GM19395 (cell line): ENCODE results near the gene PLPP7.

Experiments used
- ATAC-seq: cut with Tn5 transposase; IDR thresholded peaks from one replicate; pipeline ENCODE4 v1.9.1; 2021; ENCODE audit warnings: mild to moderate bottlenecking, moderate library complexity; ENCODE audit not compliant: unreplicated experiment

PLPP7 gene

GRCh38 chr9:131280660-131281059, 8.9 kb upstream of the PLPP7 start:
- no peak for ATAC-seq

GRCh38 chr9:131281119-131281965, 8.2 kb upstream of the PLPP7 start:
- ATAC-seq, result no peak

DNA sequence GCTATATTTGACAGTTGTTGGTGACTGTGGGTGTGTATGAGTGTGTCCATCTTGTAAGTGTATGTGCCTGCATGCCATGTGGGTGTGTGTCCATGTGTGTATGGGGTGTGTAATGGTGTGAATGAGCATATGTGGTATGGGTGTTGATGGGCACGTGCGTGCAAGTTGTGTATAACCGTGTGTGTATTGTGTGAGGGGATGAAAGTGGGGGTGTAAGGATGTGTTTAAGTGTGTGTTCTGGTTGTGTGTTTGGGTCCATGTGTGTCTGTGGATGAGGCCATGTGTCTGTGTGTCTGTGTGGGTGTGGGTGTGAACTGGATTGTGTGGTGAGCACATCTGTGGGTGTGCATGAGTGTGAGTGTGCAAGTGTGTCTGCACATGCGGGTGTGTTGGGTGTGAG, 7.3 kb upstream of the PLPP7 start:
- ATAC-seq, result no peak

- no peak for ATAC-seq
These were observed 6.7 kb upstream of the PLPP7 start for GRCh38 chr9:131282688-131283422.

DNA sequence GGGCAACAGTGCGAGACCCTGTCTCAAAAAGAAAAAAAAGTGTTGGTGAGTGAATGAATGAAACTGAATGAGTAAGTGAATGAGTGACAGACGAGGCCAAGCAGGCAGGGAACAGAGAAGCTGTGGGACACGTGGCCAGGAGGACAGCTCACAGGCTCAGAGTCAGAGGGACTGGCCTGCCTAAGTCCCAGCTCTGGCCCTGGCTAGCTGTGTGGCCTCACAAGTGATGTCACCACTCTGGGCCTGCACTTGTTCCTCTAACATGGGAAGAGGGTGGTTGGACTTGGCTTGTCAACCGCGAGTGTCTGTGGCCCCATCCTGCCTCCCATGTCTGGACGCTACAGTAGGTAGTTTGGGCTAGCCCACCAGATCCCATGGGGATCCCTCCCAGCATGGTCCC, 4.7 kb upstream of the PLPP7 start:
- ATAC-seq, result no peak

- ATAC-seq, result no peak
These were observed 2.2 kb upstream of the PLPP7 start for GRCh38 chr9:131287359-131287758.

DNA sequence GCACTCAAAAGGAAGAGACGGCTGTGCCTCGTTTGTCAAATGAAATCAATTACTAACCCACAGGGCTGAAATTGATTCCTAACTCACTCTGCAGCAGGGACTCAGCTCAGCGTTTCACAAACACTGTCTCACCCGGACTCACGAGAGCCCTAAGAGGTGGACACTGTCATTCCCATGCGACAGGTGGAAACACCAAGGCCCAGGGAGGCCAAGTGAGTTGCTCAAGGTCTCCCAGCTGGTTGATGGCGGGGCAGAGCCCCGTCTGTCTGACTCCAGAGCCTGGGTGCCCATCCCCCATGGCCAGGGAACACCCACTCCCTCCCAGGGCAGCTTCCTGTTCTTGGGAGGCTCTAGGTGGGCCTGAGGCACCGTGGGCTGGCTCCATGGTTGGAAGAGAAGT, 1.3 kb upstream of the PLPP7 start:
- no peak for ATAC-seq

GRCh38 chr9:131290036-131290766, 678 bp downstream of the PLPP7 start:
- ATAC-seq, result no peak

DNA sequence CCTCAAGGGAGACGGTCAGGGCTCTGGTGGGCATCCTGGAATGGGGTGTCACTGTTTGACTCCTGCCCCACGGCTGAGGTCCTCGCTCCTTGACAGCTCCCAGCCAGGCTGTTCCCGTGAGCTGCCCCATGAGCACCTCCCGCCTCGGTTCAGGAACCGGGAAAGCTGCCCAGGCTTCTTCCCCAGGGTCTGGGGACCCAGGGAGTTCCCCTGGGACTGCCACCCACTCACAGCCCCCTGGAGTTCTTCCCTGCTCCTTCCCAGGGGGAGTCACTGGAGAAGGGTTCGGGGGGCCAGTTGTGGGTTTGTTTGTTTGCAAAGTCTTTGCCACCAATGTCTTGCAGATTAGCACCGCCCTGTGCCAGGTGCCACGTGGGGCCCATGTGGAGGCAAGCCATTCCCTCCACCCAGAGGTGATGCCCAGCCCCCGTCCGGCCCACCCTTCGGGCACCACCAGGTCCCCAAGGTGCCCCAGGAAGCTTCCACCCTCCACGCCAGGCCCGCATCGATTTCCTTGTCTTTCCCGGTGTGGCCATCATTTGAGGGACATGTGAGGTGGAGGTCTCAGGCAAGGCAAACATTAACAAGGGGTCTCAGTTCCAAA, 1.3 kb downstream of the PLPP7 start:
- no peak for ATAC-seq

DNA sequence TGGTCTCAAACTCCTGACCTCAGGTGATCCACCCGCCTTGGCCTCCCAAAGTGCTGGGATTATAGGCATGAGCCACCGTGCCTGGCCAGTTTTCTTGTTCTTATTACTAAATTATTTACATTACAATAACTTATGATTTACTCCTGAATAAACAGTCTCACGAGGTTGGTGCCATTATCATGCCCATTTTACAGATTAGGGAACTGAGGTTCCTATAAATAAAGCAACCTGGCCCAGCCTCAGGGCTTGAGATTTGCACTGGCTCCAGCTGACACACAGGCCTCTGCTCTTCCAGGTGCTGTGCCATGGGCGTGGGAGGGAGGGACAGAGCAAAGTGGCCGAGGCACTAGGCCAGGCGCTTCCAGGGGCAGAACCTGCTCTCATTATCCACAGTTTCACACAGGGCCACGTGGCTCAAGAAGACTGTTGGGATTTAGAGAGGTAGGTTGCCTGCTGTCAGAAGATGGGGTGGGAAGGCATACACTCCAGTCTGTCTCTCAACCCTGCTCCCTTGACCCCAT, 2.3 kb downstream of the PLPP7 start:
- no peak for ATAC-seq

DNA sequence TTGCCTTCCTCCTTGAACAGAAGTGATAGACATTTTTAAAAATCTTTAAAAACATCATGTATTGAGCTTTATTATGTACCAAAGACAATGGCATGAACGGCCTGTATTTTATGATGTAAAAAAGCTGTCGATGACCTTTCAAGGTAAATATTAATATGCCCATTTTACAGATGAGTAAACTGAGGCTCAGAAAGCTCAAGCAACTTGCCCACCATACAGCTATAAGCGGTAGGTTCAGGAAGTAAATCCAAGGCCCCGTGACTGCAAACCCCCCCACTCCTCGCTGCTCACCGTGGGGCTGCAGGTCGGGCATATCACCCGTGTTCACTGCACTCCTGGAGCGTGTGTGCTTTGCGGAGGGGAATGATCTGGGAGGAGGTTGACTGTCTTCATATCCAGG, 3.4 kb downstream of the PLPP7 start:
- ATAC-seq, result no peak

- ATAC-seq, result no peak
These were observed 6.9 kb downstream of the PLPP7 start for GRCh38 chr9:131296460-131296859.

DNA sequence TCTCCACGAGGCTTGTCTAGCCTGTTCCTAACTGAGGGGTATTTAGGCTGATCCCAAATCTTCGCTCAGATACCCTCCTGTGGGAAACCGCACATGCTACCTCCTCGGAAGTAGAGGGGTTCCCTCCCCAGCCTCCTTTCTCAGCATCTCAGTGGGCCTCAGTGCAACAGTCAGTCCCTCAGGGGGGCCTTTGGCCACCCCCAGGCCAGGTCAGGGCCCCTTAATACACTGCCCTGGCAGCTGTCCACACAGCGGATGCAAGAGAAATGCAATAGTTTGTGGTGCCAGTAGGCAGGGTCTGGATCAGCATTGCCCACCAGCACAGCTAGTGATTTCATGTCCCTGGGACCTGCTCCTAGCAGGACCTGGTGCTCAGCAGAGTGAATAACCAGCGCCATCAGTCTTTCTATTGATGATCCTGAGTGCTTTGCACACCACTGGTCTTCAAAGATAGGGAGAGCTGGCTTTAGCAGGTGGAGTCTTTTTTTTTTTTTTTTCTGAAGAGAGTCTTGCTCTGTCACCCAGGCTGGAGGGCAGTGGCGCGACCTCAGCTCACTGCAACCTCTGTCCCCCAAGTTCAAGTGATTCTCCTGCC, 7.5 kb downstream of the PLPP7 start:
- no peak for ATAC-seq

DNA sequence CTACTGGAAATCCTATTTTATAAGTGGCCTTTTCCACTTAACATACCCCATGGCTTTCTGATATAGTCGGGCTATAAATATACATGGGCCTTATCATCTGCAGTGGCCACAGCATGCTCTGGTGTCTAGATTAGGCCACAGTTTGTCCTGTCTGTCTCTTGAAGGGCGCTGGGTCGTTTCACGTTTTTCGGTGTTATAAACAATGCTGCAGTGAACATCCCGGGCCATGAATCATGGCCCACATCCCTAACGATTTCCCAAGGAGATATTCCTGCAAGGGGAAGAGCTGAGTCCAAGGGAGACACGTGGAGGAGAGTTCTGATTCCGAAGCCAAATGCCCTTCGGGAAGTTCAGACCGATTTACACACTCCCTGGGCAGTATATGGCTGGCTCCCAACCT, 8.4 kb downstream of the PLPP7 start:
- no peak for ATAC-seq

- ATAC-seq, result no peak
These were observed 8.8 kb downstream of the PLPP7 start for GRCh38 chr9:131298341-131298740.

DNA sequence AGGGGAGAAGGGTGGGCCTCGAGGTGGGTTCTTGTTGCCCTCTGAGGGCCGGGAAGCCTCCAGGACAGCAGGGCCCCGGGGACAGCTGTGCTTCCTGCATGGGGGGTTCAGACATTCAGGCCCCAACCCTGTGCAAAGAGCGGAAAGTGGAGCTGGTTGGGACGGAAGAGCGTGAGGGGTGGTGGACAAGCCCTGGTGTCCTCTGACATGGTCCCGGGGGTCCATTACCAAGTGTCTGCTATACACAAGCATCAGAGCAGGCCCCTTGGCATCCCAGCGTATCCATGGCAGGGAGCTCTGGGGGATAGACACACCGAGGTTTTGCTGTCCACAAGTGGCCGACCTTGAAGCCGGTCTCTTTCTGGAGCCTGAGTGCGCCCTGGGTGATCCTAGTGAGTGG, 9.3 kb downstream of the PLPP7 start:
- no peak for ATAC-seq

DNA sequence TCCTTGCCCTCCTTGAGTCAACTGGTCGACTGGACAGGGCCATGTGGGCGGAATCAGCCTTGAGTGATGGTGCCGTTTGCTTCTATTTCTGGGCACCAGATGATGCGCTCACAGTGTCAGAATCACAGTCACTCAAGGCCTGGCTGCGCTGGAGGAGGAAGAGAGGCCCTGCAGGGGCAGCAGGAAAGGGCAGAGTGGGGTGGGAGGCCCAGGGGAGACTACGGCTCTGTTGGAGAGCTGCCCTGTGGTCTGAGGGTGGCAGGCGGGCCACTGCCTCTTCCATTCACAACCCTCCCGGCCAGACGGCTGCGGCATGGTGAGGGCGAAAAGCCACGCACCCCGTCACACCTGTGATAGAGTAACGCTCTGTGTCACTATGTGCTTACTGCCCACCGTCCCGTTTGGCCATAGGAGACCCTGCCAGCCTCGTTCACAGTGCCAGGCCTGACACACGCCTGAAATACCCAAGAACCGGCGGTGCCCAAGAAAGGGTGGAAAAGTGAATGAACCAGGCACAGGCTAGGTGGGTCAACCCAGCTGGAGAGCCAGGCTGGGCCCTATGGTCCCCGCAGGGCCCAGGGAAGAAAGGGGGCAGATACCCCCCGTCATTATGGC, 9.9 kb downstream of the PLPP7 start:
- no peak for ATAC-seq

- no peak for ATAC-seq
These were observed 10.4 kb downstream of the PLPP7 start for GRCh38 chr9:131299961-131300347.

DNA sequence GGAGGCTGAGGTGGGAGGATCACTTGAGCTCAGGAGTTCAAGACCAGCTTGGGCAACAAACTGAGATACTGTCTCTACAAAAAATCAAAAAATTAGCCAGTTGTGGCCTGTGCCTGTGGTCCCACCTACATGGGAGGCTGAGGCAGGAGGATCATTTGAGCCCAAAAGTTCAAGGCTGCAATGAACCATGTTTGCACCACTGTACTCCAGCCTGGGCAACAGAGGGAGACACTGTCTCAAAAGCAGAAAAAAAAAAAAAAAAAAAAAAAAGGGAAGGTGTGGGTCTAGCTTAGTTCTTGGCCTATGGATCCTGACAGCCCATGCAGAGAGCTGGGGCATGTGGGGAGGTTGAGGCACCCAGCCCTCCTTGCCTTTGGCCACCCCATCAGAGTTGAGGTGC, 10.9 kb downstream of the PLPP7 start:
- no peak for ATAC-seq
